Heart left ventricle (tissue), 13 donors: ENCODE results near the gene PGM2.

ENCODE experiments used
- POLR2A ChIP-seq, 2 donors: fragments of 450-650 bp; IDR thresholded peaks; one replicate each; pipeline ENCODE4 v1.6.1; 2017; ENCODE audit warnings: antibody characterized with exemption in 2 of 2, mild to moderate bottlenecking in 2 of 2, moderate library complexity in 2 of 2
- TF ChIP-seq, protein P1 (sequence below), 12 donors: fragments of 200-600 bp; sonication (generic) in 4 of 12; IDR thresholded peaks; one replicate each; pipeline versions ENCODE4 v1.5.0 to v1.8.0; 2018 to 2022; ENCODE audit warnings: antibody characterized with exemption in 12 of 12, mild to moderate bottlenecking in 5 of 12
- donor health status: ischemic (EF 13 %, LVEDD 7.1; RV severe dilation, severe dysfunction).
- donor health status: DM: no; HTN: yes; CAD: no.
- donor health status: DM: no; HTN: no; CAD: no.
- donor health status: ischemic (EF 25% LVEDD 6.9; RV normal size, moderate dysfunction).
- donor health status: ischemic (EF 25% LVEDD 5.7; RV mildly dilated, moderate dysfunction).
- donor health status: ischemic (EF 35%, LVEDD 5.7; RV mildly dilated, moderate dysfunction).
- donor health status: nonischemic (EF 11% LVEDD 7.7; RV severe dilation, severe dysfunction).
- donor health status: DM: yes; HTN: yes; CAD: no.
- donor health status: PGD.
- donor health status: ischemic (EF 29% LVEDD 5.4; RV normal size, mild dysfunction).
- donor health status: nonischemic (EF 23%, LVEDD 6.1; RV moderate dilation, normal function).

DNA sequence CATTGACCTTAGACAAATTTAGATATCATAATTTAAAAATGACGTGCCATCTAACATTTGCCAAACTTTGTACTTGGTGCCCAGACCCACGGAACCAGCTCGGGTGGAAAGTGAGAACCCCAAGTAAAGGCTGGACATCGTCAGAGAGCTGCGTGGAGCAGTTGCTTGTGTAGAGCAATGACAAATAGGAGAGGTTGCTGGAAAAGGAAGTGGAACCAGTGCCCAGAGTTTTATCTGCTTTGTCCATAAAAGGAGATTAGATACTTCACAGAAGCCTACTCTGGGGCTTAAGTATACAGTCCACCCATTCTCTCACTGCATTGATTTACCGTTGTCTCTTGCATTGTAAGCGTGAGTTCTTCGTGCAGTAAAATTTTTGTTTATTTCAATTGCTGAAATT, 59.0 kb downstream of the PGM2 start:
- TF ChIP-seq, protein P1, sequence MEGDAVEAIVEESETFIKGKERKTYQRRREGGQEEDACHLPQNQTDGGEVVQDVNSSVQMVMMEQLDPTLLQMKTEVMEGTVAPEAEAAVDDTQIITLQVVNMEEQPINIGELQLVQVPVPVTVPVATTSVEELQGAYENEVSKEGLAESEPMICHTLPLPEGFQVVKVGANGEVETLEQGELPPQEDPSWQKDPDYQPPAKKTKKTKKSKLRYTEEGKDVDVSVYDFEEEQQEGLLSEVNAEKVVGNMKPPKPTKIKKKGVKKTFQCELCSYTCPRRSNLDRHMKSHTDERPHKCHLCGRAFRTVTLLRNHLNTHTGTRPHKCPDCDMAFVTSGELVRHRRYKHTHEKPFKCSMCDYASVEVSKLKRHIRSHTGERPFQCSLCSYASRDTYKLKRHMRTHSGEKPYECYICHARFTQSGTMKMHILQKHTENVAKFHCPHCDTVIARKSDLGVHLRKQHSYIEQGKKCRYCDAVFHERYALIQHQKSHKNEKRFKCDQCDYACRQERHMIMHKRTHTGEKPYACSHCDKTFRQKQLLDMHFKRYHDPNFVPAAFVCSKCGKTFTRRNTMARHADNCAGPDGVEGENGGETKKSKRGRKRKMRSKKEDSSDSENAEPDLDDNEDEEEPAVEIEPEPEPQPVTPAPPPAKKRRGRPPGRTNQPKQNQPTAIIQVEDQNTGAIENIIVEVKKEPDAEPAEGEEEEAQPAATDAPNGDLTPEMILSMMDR (IDR thresholded peaks at IDR 0.05): no peak
- TF ChIP-seq POLR2A (IDR thresholded peaks at IDR 0.05): peak in 1 of 2 donors; percentile 29
